ENCODE data around the gene FBXO3.

Gene FBXO3

DNA sequence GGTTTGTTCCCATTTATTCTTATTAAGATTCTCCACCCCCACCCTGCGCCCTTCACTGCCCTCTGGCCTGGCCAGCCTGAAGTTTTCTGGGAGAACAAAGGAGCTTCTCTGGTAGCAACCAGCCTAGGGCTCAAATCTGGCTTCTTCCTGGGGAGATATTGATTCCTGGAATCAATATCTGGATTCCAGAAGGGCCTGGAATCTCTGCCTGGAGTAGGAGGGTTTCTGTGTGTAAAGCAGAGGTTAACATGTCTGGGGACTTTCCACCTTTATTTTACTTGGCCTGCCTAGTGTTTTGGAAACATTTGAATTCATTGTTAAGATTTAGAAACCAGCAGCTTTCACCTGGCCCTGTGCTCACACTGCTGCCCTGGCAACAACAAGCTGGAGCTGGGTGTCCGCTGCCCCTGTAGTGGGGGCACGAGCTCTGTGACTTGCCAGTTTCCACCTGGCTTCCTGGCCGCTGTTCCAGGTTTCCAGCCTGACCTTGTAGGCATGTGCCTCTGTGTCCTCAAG is 79.2 kb downstream of the FBXO3 start:
- Histone ChIP-seq H3K27me3 (ENCODE audit: insufficient read depth, insufficient read length) (peaks cover 4% of the 10 kb centered on the region), H3K4me1 (ENCODE audit: insufficient read depth, insufficient read length) (peaks cover 8% of the 10 kb centered on the region), H3K36me3 (ENCODE audit: insufficient read depth, insufficient read length, low read length) (no peaks in the 10 kb centered on the region), H3K9ac (ENCODE audit: insufficient read length, low read depth) (no peak overlapping the region), H3K4me3 (ENCODE audit: insufficient read length, low read depth) (no peak overlapping the region), H3K9me3 (ENCODE audit: insufficient read depth, low read length) (no peaks in the 10 kb centered on the region)
- TF ChIP-seq ZNF274 (IDR thresholded peaks at IDR 0.05; ENCODE audit: low read depth, low read length) (no peak), SUZ12 (IDR thresholded peaks at IDR 0.05; ENCODE audit: extremely low read depth, insufficient read depth, insufficient read length) (no peak), YY1 (IDR thresholded peaks at IDR 0.05; ENCODE audit: insufficient read depth, insufficient read length) (no peak)
- DNase-seq (ENCODE audit: low read depth, low spot score), result no peak

DNA sequence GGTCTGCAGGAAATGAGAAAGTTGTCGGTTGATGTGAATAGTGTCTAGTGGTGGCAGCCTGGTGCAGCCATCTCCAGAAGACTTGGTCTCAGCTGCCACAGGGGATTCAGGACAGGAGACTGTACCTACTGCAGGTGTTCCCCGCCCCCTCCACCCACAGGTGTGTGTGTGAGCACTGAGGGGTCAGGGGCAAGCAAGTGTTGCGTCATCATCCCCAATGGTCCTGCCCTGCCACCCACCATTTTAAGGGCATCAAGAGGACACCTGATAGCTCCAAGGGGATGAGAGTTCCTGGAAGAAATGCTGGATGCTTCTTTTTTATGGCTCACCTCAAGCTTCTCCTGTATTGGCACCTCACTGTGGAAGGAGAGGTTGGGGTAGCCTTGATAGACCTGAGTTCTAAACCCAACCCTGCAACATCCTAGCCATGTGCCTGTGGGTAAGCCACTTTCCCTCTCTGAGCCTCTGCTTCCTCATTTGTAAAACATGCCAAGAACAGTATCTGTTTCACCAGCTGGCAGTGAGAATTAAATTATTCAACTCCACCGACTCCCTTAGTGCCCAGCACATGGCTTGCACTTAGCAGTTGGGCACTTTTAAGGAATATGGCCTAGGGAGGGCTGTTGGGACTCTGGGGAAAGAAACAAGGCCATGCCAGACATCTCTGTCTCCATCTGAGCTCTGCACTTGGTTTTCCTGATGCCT is 79.8 kb downstream of the FBXO3 start:
- no peak for TF ChIP-seq ZNF274 (IDR thresholded peaks at IDR 0.05; ENCODE audit: low read depth, low read length)
- no peak for TF ChIP-seq YY1 (IDR thresholded peaks at IDR 0.05; ENCODE audit: insufficient read depth, insufficient read length)
- TF ChIP-seq SUZ12 (IDR thresholded peaks at IDR 0.05; ENCODE audit: extremely low read depth, insufficient read depth, insufficient read length), result no peak
- H3K27me3 ChIP-seq (ENCODE audit: insufficient read depth, insufficient read length), result peaks cover 4% of the 10 kb centered on the region
- no peaks in the 10 kb centered on the region for H3K36me3 ChIP-seq (ENCODE audit: insufficient read depth, insufficient read length, low read length)
- no peak overlapping the region for H3K4me3 ChIP-seq (ENCODE audit: insufficient read length, low read depth)
- no peak overlapping the region for H3K9ac ChIP-seq (ENCODE audit: insufficient read length, low read depth)
- no peak for DNase-seq (ENCODE audit: low read depth, low spot score)
- H3K9me3 ChIP-seq (ENCODE audit: insufficient read depth, low read length), result no peaks in the 10 kb centered on the region
- H3K4me1 ChIP-seq (ENCODE audit: insufficient read depth, insufficient read length), result peaks cover 8% of the 10 kb centered on the region

DNA sequence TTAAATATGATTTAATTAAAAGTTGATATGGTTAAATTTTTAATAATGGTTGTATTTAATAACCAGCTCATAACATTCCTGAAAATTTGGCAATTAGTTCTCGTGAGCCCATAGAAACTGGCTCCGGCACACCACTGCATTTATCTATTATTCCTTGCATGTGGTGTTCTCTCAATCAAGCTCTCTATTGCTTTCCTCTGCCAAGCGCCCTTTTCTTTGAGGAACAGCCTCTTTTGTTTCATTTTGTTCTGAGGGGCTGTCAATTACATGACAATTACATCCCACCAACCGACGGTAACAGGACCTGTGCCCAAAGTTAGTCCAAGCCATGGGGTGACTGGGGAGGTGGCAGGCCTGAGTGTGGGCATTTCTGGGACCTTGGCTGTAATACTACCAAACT is 81.8 kb downstream of the FBXO3 start:
- TF ChIP-seq SUZ12 (IDR thresholded peaks at IDR 0.05; ENCODE audit: extremely low read depth, insufficient read depth, insufficient read length) (no peak), YY1 (IDR thresholded peaks at IDR 0.05; ENCODE audit: insufficient read depth, insufficient read length) (no peak), ZNF274 (IDR thresholded peaks at IDR 0.05; ENCODE audit: low read depth, low read length) (no peak)
- peaks cover 8% of the 10 kb centered on the region for H3K4me1 ChIP-seq (ENCODE audit: insufficient read depth, insufficient read length)

DNA sequence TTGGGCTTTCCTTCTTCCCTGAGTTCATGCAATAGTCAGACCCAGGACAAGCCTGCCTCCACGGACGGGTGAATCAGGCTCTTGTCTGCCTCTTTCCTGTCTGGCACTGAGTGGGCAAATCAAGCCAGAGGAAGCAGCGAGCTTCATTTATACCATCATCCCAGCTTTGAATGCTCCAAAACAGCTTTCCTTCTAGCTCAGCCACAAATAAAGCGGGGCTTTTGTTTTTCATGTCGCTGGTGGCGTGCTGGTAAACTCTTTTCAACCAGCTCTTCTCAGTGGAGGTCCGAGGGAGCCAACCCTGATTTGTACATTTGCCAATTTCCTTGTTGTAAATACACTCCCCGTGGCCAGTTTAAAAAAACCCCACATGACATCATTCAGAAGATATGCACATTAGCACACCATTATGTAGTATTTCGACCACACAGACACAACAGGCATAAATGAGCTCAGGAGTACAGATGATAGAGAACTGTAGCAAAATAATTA is 82.3 kb downstream of the FBXO3 start:
- Histone ChIP-seq H3K9ac (ENCODE audit: insufficient read length, low read depth) (no peak overlapping the region), H3K4me3 (ENCODE audit: insufficient read length, low read depth) (no peak overlapping the region), H3K36me3 (ENCODE audit: insufficient read depth, insufficient read length, low read length) (no peaks in the 10 kb centered on the region), H3K9me3 (ENCODE audit: insufficient read depth, low read length) (no peaks in the 10 kb centered on the region), H3K27me3 (ENCODE audit: insufficient read depth, insufficient read length) (no peaks in the 10 kb centered on the region), H3K4me1 (ENCODE audit: insufficient read depth, insufficient read length) (peaks cover 8% of the 10 kb centered on the region)
- TF ChIP-seq ZNF274 (IDR thresholded peaks at IDR 0.05; ENCODE audit: low read depth, low read length) (no peak), YY1 (IDR thresholded peaks at IDR 0.05; ENCODE audit: insufficient read depth, insufficient read length) (no peak)
- no peak for DNase-seq (ENCODE audit: low read depth, low spot score)

More for the DNA sequence above, 81.8 kb downstream of the FBXO3 start:
- H3K9ac ChIP-seq (ENCODE audit: insufficient read length, low read depth), result no peak overlapping the region
- H3K36me3 ChIP-seq (ENCODE audit: insufficient read depth, insufficient read length, low read length), result no peaks in the 10 kb centered on the region
- no peaks in the 10 kb centered on the region for H3K9me3 ChIP-seq (ENCODE audit: insufficient read depth, low read length)
- no peak overlapping the region for H3K4me3 ChIP-seq (ENCODE audit: insufficient read length, low read depth)
- no peaks in the 10 kb centered on the region for H3K27me3 ChIP-seq (ENCODE audit: insufficient read depth, insufficient read length)
- no peak for DNase-seq (ENCODE audit: low read depth, low spot score)

DNA sequence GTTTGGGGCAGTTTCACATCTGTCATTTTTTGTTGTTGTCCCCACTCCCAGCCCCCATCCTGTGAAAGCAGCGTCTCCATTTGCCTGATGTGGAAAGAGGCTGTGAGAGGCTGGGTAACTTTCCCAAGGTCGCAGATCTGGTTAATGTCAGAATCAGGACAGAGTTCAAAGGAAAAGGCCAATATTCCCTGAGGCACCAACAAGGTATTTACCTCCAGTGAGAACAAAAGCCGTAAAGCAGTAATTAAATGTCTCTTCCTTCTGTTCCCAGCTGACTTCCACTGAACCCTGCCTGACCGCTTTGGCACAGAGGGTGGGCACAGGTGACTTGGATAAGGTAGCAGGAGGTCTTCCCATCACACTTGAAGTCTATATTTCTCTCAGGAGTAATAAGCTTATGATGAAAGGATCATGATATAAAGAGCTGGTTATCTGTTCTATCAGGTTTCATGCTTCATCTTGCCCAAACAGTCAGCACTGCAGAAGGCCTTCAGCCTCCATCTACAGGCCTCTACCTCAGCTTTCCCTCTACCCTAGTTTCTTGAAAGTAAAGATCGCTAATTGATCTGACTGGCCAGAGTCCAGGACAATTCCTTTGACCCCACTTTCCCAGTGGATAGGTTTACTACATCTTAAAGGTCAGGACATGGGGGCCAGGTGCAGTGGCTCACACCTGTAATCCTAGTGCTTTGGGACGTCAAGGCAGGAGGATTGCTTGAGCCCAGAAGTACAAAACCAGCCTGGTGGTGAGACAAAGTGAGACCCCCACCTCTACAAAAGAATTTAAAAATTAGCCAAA is 83.1 kb downstream of the FBXO3 start:
- Histone ChIP-seq H3K36me3 (ENCODE audit: insufficient read depth, insufficient read length, low read length) (no peaks in the 10 kb centered on the region), H3K9me3 (ENCODE audit: insufficient read depth, low read length) (no peaks in the 10 kb centered on the region), H3K4me3 (ENCODE audit: insufficient read length, low read depth) (no peak overlapping the region), H3K4me1 (ENCODE audit: insufficient read depth, insufficient read length) (peaks cover 8% of the 10 kb centered on the region), H3K27me3 (ENCODE audit: insufficient read depth, insufficient read length) (no peaks in the 10 kb centered on the region), H3K9ac (ENCODE audit: insufficient read length, low read depth) (no peak overlapping the region)
- no peak for DNase-seq (ENCODE audit: low read depth, low spot score)
- no peak for TF ChIP-seq SUZ12 (IDR thresholded peaks at IDR 0.05; ENCODE audit: extremely low read depth, insufficient read depth, insufficient read length)
- no peak for TF ChIP-seq ZNF274 (IDR thresholded peaks at IDR 0.05; ENCODE audit: low read depth, low read length)
- TF ChIP-seq YY1 (IDR thresholded peaks at IDR 0.05; ENCODE audit: insufficient read depth, insufficient read length), result no peak

Measured in NT2/D1 (cell line).